ENCODE measurements around the gene SULT1A2.

DNA sequence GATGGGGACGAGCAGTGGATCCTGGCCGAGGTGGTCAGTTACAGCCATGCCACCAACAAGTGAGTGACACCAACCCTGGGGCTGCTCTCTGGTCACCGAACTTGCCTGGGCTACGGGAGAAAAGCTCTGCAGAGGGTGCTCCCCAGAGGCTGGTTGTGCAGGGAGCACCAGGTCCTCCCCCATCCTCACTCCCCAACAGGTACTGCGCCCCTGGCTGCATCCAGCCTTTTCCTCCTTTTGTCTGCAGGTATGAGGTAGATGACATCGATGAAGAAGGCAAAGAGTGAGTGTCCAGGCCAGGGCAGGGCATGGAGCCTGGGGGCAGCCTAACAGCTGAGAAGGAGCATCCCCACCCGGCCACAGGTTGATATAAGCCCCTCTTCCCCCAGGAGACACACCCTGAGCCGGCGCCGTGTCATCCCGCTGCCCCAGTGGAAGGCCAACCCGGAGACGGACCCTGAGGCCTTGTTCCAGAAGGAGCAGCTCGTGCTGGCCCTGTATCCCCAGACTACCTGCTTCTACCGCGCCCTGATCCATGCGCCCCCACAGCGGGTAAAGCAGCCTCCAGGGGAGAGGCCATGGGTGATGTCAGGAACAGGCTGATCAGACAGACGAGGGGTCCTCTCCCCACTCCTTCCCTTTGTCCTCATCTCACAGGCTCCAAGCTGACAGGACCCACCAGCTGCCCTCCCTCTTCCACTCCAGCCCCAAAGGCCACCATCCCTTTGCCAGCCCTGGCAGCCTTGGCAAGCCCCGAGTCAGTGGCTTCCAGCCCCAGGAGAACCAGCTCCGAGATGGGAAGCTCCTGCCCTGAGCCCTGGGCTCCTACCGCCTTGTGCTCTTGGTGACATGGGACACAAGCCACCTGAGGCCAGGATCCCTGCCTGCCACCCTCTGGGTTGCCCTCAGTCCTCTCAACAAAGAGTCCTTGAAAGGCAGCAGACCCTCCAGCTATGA lies 6.2 kb downstream of the SULT1A2 start:
- TF ChIP-seq POLR2AphosphoS5 (IDR thresholded peaks at IDR 0.05) = no peak
- no peak for TF ChIP-seq POLR2A (IDR thresholded peaks at IDR 0.05)
- TF ChIP-seq, protein P1, sequence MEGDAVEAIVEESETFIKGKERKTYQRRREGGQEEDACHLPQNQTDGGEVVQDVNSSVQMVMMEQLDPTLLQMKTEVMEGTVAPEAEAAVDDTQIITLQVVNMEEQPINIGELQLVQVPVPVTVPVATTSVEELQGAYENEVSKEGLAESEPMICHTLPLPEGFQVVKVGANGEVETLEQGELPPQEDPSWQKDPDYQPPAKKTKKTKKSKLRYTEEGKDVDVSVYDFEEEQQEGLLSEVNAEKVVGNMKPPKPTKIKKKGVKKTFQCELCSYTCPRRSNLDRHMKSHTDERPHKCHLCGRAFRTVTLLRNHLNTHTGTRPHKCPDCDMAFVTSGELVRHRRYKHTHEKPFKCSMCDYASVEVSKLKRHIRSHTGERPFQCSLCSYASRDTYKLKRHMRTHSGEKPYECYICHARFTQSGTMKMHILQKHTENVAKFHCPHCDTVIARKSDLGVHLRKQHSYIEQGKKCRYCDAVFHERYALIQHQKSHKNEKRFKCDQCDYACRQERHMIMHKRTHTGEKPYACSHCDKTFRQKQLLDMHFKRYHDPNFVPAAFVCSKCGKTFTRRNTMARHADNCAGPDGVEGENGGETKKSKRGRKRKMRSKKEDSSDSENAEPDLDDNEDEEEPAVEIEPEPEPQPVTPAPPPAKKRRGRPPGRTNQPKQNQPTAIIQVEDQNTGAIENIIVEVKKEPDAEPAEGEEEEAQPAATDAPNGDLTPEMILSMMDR (IDR thresholded peaks at IDR 0.05) = no peak

All from breast epithelium (tissue), 3 donors.